Hepatocyte (in vitro differentiated cells): ENCODE data around the gene ANK2.

Experiments used
- CTCF ChIP-seq: fragments of 200-600 bp; sonication (generic); IDR thresholded peaks from 2 replicates; pipeline ENCODE4 v1.5.1; 2016; ENCODE audit warnings: antibody characterized with exemption, mild to moderate bottlenecking; ENCODE audit not compliant: poor library complexity
- EZH2 ChIP-seq: fragments of 200-600 bp; sonication (generic); IDR thresholded peaks from 2 replicates; pipeline ENCODE4 v1.6.1; 2016; ENCODE audit warnings: antibody characterized with exemption, mild to moderate bottlenecking, borderline replicate concordance
- EZH2phosphoT487 ChIP-seq: fragments of 200-600 bp; sonication (generic); IDR thresholded peaks from one replicate; pipeline ENCODE4 v1.6.1; 2018; ENCODE audit warnings: antibody characterized with exemption, mild to moderate bottlenecking, low read depth, moderate library complexity; ENCODE audit not compliant: unreplicated experiment, severe bottlenecking

DNA sequence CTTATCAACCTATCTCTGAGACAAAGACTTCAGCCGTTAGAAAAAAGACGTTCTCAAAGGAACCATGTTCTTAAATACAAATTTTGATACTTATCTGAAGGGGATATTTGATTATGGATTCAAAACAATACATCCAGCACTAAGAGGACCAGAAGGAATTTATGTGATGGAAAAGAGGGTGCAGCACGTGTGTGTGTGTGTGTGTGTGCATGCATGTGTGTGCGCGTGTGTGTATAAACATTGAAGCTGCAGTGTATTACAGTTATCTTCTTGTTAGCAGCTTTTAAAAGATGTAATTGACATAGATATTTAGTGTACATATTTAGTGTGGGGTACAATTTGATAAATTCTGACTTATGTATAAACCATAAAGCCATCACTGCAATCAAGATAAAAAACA, 44.9 kb downstream of the ANK2 start:
- TF ChIP-seq CTCF, result no peak
- no peak for TF ChIP-seq EZH2phosphoT487
- no peak for TF ChIP-seq EZH2
